Measurements from ENCODE around the gene FAM156A.

GRCh38 chrX:53004038-53004437 lies 45.7 kb upstream of the FAM156A start:
- no peak for TF ChIP-seq POLR2A (IDR thresholded peaks at IDR 0.05; ENCODE audit: low read depth)
- TF ChIP-seq CTCF (IDR thresholded peaks at IDR 0.05), result no peak

All from esophagus muscularis mucosa (tissue), 3 donors.